Measurements from ENCODE around the gene FNBP1.

FNBP1 gene

DNA sequence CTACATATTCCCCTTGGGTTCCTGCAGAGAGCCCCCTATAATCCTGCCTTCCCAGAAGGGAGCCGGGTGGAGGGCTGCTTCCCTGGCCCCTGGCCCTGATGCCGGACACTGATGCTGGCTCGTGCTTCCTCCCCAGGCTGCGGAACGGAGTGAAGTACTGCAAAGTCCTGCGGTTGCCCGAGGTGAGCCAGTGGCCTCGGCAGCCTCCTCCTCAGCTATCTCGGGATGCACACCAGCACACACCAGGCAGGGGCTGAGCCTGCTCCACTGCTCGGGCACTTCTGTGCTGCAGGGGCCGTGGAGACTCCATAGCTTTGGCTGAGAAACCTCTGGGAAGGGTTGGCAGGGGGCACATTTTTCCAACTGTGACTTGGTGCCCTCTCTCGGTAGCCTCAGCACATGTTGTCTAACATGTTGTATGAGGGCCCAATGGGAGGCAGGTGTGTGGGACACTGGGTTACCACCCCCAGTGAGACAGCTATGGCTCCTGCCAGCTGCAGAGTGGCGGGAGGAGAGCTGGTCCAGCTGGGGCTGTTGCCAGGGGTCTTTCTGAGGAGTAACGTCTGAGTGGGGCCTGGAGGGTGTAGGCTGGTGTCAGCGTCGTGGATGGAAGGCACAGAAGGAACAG is 169.3 kb downstream of the FNBP1 start:
- no peak overlapping the region for H3K4me3 ChIP-seq (ENCODE audit: low read depth, low read length)
- TF ChIP-seq, protein P1, sequence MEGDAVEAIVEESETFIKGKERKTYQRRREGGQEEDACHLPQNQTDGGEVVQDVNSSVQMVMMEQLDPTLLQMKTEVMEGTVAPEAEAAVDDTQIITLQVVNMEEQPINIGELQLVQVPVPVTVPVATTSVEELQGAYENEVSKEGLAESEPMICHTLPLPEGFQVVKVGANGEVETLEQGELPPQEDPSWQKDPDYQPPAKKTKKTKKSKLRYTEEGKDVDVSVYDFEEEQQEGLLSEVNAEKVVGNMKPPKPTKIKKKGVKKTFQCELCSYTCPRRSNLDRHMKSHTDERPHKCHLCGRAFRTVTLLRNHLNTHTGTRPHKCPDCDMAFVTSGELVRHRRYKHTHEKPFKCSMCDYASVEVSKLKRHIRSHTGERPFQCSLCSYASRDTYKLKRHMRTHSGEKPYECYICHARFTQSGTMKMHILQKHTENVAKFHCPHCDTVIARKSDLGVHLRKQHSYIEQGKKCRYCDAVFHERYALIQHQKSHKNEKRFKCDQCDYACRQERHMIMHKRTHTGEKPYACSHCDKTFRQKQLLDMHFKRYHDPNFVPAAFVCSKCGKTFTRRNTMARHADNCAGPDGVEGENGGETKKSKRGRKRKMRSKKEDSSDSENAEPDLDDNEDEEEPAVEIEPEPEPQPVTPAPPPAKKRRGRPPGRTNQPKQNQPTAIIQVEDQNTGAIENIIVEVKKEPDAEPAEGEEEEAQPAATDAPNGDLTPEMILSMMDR (conservative IDR thresholded peaks at IDR 0.05; ENCODE audit: low read depth, low read length), result no peak
- DNase-seq (ENCODE audit: low read depth), result no peak

DNA sequence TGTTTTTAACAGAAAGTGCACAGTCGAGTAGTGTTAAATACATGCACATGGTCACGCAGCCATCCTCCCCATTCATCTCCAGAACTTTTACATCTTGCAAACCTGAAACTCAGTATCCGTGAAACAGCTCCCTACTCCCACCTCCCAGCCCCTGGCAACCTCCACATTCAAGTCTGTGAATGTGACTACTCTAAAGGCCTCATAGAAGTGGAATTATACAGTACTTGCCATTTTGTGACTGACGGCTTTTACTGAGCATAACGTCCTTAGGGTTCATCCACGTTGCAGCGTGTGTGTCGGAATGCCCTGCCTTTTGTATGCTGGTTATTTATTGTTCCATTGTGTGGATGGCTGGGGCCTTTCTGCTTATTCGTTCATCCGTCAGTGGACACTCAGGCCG is 171.9 kb downstream of the FNBP1 start:
- no peak overlapping the region for H3K4me3 ChIP-seq (ENCODE audit: low read depth, low read length)
- TF ChIP-seq, protein P1 (conservative IDR thresholded peaks at IDR 0.05; ENCODE audit: low read depth, low read length), result no peak
- DNase-seq (ENCODE audit: low read depth), result no peak

DNA sequence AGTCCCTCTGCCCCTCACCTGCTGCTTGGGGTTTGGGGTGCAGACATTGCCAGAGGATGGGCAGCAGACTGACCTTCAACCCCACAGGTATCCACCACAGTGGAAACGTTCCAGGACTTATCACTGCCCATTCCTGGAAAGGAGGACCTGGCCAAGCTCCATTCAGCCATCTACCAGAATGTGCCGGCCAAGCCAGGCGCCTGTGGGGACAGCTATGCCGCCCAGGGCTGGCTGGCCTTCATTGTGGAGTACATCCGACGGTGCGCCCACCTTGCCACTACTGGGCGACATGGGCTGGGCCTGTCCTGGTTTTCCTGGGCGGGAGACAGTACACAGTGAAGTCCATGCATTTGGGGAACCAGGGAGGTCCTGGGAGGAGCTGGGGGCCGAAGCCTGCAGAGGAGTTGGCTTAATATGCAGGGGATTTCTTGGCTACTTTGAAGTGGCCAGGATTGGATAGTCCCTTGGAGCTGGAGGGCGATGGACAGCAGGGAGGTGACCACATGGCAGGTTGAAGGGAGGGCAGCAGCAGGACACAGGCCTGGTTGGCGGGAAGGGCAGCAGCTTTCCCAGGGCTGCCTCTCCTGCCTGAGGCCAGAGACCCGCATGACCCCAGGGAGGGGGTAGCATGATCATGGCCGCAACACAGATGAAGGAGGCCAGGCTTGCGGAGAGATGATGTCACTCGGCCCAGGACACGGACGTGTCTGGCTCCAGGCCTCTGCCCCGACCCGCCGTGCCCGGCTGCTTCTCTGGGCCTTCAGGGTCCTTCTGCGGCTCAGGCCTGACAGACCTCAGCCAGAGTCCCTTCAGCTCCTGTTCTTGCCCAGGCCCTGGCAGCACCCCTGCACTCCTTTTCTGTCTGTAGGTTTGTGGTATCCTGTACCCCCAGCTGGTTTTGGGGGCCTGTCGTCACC is 173.1 kb downstream of the FNBP1 start:
- no peak overlapping the region for H3K4me3 ChIP-seq (ENCODE audit: low read depth, low read length)
- DNase-seq (ENCODE audit: low read depth), result no peak
- TF ChIP-seq, protein P1 (conservative IDR thresholded peaks at IDR 0.05; ENCODE audit: low read depth, low read length), result no peak

DNA sequence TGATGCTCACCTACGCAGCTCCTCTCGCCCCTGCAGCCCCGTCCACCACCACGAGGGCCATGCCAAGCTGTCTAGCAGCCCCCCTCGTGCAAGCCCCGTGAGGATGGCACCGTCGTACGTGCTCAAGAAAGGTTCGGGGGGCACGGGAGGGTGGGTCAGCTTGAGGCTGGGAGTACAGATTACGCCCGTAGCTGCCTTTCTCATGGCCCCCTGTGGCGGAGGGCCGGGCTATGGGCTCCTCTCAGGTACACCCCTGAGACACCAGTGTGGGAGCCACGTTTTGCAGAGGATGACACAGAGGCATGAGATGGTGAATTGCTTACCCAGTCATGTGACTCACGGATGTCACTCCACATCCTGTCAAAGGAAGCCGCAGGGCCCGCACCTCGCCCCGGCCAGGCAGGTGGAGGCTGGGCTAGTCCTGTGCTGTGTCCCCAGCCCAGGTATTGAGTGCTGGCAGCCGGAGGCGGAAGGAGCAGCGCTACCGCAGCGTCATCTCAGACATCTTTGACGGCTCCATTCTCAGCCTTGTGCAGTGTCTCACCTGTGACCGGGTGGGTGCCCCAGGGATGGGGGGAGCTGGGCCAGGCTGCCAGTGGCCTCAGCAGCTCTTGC is 174.0 kb downstream of the FNBP1 start:
- TF ChIP-seq, protein P1 (conservative IDR thresholded peaks at IDR 0.05; ENCODE audit: low read depth, low read length), result no peak
- H3K4me3 ChIP-seq (ENCODE audit: low read depth, low read length), result no peak overlapping the region
- no peak for DNase-seq (ENCODE audit: low read depth)

DNA sequence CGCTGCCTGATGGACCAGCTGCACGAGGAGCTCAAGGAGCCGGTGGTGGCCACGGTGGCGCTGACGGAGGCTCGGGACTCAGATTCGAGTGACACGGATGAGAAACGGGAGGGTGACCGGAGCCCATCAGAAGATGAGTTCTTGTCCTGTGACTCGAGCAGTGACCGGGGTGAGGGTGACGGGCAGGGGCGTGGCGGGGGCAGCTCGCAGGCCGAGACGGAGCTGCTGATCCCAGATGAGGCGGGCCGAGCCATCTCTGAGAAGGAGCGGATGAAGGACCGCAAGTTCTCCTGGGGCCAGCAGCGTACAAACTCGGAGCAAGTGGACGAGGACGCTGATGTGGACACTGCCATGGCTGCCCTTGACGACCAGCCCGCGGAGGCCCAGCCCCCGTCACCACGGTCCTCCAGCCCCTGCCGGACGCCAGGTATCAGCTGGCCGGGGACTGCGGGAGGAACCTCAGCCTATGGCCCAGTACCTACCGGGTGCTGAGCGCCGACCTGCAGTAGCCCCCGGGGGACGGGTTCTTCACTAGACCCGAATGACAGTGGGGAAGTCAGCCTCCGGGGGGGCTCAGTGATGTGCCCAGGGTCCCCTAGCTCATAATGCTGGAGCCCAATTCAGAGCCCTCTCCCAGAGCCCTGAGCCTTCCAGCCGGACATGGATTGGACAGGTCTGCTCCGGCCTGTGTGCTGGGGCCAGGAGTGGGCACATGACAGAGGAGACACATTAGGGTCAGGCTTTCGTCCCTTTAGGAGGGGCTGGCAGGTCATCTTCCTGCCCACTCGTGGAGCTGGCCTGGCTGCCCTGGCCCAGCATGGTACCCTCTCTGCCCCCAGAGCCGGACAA is 174.7 kb downstream of the FNBP1 start:
- TF ChIP-seq, protein P1 (conservative IDR thresholded peaks at IDR 0.05; ENCODE audit: low read depth, low read length), result no peak
- DNase-seq (ENCODE audit: low read depth), result no peak
- H3K4me3 ChIP-seq (ENCODE audit: low read depth, low read length), result no peak overlapping the region

DNA sequence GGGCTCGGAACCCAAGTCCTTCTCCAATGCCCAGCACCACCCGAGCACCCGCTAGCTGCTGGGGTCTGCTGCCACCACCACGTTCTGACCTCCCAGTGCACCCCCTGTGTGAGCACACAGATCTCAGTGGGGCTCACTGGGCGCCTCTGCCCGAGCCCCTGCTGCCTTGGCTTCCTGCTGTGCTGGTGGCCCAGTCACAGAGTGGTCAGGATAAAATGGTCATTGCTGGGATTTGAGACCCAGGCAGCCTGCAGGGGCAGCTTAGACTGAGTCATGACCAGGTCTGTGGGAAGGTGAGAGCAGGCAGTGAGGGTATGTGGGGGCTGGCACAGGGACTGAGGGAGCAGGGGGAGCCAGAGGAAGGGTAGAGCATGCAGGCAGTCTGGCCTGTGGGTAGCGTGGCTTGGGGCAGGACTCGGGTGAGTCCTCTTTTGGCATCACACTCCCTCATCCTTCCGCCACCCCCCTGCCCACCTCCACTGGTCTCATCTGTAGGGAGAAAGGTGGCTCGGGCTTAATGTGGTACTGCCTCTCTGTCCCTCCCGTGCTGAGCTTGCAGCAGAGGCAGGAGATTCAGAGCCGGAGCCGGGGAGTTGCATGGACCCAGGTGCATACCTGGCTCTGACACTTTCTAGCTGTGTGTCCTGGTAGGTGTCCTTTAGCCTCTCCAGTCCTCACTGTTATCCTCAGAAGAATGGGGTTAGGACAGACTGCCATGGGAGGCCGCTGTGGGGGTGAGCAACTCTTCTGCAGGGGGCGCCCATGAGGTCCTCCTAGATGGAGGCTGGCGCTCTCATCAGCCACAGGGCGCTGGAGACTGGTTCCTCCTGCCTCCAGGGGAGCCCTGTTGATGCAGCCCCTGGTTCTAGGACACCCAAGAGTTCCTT is 175.6 kb downstream of the FNBP1 start:
- H3K4me3 ChIP-seq (ENCODE audit: low read depth, low read length), result no peak overlapping the region
- TF ChIP-seq, protein P1 (conservative IDR thresholded peaks at IDR 0.05; ENCODE audit: low read depth, low read length), result peak; percentile 14
- DNase-seq (ENCODE audit: low read depth), result no peak

Measured in choroid plexus epithelial cell (primary cell).